ENCODE data around the gene TRIM66. TPM values are rescaled to one million over a fixed set of nuclear protein-coding genes. Genes with fewer than 3 reads are reported as not detected.

The TRIM66 gene, protein sequence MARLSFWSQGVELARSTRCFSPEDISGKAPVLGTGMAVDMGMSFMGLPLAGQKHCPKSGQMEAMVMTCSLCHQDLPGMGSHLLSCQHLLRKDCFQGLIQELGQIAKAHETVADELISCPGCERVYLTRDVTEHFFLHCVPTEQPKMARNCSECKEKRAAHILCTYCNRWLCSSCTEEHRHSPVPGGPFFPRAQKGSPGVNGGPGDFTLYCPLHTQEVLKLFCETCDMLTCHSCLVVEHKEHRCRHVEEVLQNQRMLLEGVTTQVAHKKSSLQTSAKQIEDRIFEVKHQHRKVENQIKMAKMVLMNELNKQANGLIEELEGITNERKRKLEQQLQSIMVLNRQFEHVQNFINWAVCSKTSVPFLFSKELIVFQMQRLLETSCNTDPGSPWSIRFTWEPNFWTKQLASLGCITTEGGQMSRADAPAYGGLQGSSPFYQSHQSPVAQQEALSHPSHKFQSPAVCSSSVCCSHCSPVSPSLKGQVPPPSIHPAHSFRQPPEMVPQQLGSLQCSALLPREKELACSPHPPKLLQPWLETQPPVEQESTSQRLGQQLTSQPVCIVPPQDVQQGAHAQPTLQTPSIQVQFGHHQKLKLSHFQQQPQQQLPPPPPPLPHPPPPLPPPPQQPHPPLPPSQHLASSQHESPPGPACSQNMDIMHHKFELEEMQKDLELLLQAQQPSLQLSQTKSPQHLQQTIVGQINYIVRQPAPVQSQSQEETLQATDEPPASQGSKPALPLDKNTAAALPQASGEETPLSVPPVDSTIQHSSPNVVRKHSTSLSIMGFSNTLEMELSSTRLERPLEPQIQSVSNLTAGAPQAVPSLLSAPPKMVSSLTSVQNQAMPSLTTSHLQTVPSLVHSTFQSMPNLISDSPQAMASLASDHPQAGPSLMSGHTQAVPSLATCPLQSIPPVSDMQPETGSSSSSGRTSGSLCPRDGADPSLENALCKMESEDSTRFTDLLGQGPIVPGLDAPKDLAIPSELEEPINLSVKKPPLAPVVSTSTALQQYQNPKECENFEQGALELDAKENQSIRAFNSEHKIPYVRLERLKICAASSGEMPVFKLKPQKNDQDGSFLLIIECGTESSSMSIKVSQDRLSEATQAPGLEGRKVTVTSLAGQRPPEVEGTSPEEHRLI (N-terminal part only)
- total RNA-seq = 0.96 and 1.7 TPM in 2 replicates

DNA sequence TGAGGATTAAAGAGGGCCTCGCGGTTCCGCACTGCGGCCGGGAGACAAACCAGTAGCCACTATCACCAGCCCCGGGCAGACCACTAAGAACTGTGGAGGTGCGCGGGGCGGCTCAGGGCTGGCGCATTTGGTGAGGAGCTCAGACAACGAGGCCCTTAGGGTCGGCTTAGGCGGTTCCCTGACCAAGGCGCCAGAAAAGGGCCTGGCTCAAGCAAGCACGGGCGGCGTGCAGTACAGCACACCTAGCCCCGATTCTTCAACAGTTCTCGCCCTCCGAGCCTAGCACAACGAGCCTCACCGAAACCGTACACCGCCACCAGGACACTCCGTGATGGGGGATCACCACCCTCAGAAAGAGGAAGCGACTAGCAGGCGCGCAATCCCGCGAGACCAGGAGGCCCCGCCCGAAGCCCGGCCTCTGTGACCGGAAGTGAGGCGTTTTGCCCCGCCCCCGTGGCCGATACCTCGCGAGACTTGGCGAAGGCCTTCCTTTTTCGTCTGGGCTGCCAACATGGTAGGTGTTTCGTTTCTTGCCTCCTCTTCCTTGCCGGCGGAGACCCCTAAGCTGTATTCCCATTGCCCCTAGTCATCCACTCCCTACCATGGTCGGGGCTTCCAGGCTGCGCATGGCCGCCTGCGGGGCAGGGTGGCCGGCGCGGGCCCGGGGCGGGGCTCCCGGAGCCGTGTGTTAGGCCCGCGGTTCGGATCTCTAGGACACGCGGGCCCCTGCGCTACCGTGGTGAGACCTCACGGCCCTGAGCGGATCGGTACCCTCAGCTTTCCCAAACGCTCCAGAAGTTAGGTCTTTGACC lies at the start of gene TRIM66, which contains the start of gene RPL27A:
TRIM66 (minus strand) TSS at position 363 of the 812 bp plus-strand sequence. CDS start 10,391 bp downstream, outside the sequence.
RPL27A (plus strand) TSS at position 490 of the 812 bp plus-strand sequence; CDS start at position 512, 22 bp downstream.

DNA sequence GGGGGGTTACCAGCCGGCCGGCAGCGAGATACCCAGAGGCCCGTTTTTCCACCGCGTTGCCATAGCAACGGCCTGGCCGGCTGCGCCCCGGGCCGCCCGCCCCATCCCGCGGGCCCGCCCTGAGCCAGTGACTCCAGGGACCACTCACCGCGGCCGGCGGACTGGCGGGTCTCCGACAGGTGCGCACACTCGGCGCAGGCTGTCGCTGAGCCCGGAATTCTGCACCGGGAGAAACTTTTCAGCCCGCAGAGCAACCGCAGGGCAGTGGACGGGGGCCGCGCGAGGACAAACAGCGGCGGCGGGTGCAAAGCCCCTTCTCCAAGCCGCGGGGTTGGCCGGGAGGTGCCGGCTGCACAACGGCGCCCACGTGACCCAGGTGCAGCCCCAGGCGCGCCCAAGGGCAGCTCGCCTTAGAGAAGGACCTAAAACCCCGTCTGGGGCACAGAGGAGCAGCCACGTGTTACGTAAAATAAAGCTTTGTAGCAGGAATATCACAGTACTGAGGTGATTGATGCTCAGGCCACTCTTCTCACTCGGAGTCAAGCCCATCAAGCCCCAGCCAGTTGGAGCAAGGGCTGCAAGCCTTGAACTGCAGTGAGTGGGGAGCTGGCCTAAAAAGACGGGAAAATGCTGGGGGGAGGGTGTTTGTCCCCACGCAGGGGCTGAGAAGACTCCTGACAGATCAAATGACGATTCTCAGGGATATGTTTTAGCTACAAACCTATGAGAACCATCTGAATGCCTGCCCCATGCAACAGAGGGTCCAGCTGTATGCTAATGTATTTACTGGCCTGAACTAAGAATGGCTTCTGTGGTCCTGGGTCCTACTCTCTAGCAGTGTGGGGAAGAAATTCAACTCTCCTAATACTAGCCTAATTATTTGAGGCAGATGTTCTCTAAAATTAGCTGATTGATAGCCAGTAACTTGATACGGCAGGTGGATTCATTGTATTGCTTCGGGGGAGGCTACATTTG lies 88.2 kb downstream of the TRIM66 start, which contains the start of gene STK33:
STK33 (minus strand) TSS at position 294 of the 975 bp plus-strand sequence. CDS start 119,323 bp downstream, outside the sequence.

Other genes with a start within 250 kb of the TRIM66 start
- gene STK33, start 88.4 kb downstream of the TRIM66 start, total RNA-seq = 3.6 and 5.1 TPM in 2 replicates
- 1,069 and 1,601 TPM in 2 replicates for gene RPL27A, start 127 bp upstream of the TRIM66 start, total RNA-seq
- gene AKIP1, start 228.5 kb upstream of the TRIM66 start, total RNA-seq = 30.7 and 30.8 TPM in 2 replicates